NOMO-1 treated with DMSO at 0.1 percent for 48 hours (cell line): ENCODE data around the gene AK6.
"Not testable (repeated sequence)": the region's sequence is repeated elsewhere in the genome, so short reads cannot be mapped to it uniquely, and the experiment has no call there.

ENCODE experiments used
- DNase-seq: peaks from one replicate; lab custom pipeline; 2025; ENCODE audit not compliant: unreplicated experiment; lab: John Stamatoyannopoulos, UW

The AK6 gene

DNA sequence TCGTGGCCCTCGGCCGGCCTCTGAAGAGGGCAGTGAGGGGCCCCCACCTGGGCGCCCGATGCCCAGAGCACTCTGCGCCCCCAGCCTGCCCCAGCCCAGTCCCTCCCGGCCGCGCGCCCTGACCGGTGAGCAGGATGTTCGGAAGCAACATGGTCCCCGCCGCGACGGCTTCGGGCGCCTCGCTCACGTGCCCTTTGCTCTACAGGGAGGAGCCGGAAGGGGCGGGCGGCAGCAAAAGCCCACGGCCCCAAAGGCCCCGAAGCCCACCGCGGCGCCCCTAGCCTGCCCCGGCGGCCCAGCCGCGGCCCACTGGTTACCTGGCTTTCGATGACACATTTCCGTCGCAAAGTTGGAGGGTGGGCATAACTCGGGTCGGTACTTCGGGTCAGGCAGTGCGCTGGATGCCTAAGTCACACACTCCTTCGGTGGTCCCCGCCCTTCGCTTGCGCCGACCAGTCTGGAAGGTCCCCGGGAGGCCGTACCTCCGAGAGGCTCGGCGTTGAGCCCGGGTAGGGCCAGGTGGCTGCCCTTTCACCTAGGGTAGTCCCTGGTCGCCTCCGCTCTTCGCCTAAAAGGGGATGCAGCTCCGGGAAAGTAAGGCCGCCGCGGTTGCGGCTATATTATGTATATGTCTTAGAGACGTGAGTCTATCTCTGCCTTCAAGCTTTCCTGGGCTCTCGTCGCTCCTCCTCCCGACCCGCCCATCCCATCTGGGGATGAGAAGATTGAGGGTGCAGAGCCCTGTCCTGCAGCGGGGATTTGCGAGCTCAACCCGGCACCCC lies at the start of gene AK6, which contains the start of the genes RAD17 and TAF9:
Gene AK6 (minus strand): TSS at position 181 of the 782 bp plus-strand sequence. CDS start 30 bp downstream, at position 151.
Gene RAD17 (plus strand): TSS at position 479 of the 782 bp plus-strand sequence. CDS start 2,391 bp downstream, outside the sequence.
Gene TAF9 (minus strand): TSS at position 181 of the 782 bp plus-strand sequence. CDS start 3,783 bp downstream, outside the sequence.
- DNase-seq, result peak; percentile 91

GRCh38 chr5:69418554-69418953 lies 49.2 kb upstream of the AK6 start:
- DNase-seq, result no peak

DNA sequence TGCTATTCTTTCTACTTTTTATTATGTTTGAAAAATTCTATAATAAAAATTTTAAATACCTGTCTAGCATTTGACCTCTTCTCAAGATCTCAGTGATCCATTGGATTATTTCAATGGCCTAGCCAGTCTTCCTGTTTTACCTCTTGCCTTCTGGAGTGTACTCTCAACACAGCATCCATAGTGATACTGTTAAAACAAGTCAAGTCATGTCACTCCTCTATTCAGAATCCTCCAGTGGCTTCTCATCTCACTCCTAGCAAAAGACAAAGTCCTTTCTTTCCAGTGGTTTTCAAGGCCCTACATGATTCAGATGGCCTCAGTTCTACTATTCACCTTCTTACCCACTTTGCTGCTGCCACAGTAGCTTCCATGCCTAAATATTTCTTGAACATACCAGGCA lies 47.4 kb upstream of the AK6 start:
- no peak for DNase-seq

DNA sequence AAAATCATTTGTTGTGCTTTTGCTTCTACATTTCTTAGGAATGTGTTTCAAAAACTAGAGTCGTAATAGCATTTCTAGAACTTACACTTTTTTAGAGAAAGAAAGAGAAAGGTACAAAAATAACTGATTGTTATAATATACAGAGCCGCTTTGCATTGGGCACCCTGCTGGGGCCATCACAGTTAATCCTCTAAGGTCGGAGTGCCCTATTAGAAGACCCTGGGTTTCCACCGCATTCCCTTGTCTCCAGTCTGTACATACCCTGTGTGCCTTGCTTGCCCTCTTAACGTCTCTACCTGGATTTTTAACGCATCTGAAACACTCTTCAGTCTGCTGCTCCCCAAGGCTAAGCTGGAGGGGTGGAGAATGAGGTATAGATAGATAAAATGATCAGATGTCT lies 46.9 kb upstream of the AK6 start:
- DNase-seq, result no peak

GRCh38 chr5:69415584-69415958 lies 46.3 kb upstream of the AK6 start:
- no peak for DNase-seq

DNA sequence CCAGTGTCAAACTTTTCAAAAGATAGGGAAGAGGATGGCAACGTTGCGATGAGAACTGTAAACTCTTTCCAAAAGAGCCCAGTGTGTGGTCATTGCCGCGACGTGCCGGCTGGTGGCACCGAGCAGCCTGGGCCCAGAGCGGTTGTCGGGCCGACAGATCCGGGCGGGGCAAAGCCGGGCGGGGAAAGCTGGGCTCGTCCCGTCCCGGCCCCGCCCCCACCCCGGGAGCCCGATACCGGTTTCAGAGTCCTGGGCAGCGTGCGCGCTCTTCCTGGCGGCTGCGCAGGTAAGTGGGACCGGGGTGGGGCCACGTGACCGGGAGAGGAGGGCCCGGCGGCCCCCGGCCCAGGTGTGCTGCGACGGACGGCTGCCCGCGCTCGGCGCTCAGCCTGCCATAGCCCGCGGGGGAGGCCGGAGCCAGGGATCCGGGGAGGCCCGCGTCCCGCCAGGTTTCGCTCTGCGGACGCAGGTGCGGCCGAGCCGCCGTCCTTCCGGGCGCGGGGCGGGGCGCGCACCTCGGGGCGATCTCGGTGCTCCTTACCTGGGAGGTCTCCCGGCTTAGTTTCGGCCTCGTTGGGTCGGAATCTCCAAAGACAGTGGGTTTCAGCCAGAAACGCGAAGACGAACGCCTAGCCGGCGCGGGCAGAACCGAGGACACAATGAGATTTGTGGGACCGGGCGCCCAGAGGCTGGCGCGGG lies 45.7 kb upstream of the AK6 start, which contains the start of gene MARVELD2:
Gene MARVELD2 (plus strand): TSS at position 232 of the 699 bp plus-strand sequence. CDS start 4,270 bp downstream, outside the sequence.
- DNase-seq, result peak; percentile 21

GRCh38 chr5:69404659-69405330 lies 35.5 kb upstream of the AK6 start:
- no peak for DNase-seq

GRCh38 chr5:69378376-69378775 lies 9.1 kb upstream of the AK6 start:
- no peak for DNase-seq

GRCh38 chr5:69374911-69375446 lies 5.7 kb upstream of the AK6 start:
- DNase-seq, result no peak

DNA sequence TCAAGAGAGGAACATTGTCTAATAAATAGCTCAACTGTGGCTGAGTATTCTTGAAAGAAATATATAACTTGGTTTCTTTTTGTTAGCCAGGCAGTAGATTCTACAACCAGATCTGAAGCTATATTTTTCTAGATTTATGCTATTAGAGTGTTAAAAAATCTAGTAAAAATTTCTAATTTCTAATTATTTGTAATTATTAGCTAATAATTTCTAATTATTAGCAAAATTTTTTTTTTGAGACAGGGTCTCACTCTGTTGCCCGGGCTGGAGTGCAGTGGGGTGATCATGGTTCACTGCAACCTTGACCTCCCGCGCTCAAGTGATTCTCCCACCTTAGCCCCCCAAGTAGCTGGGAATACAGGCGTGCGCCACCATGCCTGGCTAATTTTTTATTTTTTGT lies 3.1 kb upstream of the AK6 start:
- DNase-seq, result no peak

DNA sequence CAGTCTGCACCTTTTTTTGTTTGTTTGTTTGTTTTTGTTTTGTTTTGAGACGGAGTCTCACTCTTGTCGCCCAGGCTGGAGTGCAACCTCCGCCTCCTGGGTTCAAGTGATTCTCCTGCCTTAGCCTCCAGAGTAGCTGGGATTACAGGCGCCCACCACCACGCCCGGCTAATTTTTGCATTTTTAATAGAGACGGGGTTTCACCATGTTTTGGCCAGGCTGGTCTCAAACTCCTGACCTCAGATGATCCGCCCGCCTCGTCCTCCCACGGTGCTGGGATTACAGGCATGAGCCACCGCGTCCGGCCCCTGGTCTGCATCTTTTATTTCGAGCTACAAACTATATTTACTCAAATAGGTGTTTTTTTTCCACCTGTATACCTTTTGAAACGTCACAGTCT lies 1.0 kb upstream of the AK6 start:
- DNase-seq, result not testable (repeated sequence)

GRCh38 chr5:69368458-69369339 lies 621 bp downstream of the AK6 start:
- no peak for DNase-seq

DNA sequence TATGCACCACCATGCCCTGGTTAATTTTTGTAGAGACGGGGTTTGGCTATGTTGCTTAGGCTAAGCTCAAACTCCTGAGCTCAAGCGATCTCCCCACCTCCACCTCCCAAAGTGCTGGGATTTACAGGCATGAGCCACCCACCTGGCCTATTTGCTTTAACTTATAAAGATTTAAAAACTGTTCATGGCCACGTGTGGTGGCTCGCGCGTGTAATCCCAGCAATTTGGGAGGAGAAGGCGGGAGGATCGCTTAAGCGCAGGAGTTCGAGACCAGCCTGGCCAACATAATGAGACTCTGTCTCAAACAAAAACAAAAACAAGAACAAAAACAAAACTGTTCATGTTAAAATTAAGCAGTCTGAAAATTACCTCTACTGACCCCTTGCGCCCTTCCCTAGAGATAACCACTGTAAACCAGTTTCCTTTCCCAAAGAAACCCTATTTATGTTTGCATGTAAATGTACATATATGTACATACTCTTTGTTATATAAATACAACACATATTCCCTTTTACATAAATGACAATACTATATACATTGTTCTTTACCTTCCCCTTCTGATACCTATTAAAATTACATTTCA lies 1.5 kb downstream of the AK6 start:
- peak; percentile 9 for DNase-seq

DNA sequence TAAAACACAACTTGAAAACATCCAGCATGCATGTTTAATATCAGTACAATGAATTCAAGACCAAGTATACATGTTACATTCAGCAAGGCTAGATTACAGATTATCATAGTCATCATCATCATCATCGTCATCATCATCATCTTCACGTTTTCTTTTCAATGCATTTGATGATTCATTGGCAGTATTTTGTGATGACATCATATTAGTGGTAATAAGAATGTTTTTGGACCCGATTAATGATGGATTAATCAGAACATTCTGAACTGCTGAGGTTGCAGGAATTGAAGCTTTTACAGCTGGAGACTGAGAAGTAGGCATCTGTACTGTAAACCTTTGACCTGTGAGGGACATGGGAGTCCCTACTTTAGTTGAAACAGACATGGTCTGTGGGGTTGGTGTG lies 4.5 kb downstream of the AK6 start:
- no peak for DNase-seq

DNA sequence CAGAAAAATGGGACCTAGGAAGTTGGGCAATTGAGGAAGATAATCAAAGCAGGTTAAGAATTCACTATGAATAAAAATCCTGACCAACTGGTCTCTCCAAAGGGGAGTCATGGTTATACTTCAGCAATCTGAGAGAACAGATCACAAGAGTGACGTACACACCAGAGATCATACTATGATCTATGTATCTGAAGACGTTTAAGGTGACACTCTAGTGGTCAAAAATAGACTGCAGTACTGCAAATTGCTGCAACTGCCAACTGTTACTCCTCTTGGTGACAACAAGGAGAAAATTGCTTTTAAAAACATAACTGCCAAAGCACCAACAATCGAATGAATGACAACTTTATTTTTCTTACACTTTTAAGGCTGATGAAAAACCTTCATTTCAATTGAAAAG lies 4.9 kb downstream of the AK6 start:
- DNase-seq, result peak; percentile 45

- DNase-seq, result no peak
These were observed 8.9 kb downstream of the AK6 start for GRCh38 chr5:69360442-69360841.

DNA sequence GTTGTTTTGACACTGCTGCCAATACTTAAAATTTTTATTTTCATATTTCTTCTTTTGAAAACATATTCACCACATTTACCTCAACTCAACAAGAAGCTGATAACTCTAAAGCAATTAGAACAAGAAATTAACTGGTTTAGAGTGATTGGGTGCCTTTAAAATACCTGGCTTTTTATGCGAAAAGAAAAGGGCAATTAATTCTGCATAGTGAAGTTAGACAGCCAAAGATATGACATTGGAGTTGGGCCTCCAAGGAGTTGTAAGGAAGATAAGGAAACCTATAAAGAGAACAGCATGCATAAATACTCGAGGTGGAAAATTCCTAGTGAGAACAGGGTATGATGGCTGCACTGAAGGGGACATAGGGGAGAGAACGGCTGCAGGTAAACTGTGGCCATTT lies 9.6 kb downstream of the AK6 start:
- DNase-seq, result no peak

DNA sequence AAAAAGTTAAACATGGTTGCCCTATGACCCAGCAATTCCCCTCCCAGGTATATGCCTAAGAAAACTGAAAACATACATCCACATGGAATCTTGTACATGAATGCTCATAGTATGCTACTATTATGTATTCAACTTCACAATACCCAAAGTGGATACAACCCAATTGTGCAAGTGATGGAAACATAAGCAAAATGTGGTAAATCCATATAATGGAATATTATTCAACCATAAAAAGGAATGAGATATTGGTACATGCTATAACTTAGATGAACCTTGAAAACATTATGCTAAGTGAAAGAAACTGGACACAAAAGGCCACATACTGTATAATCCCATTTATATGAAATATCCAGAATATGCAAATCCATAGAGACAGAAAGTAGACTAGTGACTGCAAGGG lies 18.7 kb downstream of the AK6 start:
- DNase-seq, result no peak

DNA sequence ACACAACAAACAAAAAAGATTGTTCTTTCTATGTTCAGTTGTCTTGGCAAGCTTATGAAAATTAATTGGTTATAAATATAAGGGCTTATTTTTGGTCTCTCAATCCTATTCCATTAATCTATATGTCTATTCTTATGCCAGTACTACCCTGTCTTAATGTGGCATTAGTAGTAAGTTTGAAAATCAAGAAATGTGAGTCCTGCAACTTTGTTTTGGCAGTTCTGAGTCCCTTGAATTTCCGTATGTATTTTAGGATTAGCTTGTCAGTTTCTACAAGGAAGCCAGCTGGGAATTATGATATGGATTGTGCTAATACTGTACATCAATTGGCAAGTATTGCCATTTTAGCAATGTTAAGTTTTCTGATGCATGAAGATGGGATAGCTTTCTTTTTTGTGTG lies 26.2 kb downstream of the AK6 start:
- DNase-seq, result no peak
